ENCODE measurements around the gene CSTF1.

The CSTF1 gene

DNA sequence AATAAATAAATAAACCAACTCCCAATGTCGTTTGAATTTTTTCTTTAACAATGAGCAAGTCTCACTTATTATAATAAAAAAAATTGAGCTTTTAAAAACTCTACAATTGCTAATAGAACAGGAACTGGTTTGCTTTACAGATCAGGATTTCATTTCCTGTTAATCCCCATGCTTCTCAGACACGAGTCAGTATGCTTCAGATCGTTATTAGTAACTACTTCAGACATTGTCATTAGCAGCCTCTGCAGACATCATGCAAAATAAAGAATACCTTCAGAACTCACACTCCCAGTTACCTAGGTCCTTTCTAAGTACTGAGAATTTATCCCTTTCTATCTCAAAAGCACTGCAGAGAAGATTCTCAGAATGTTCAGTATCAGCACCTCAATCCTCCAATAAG lies 43.7 kb upstream of the CSTF1 start:
- H3K27ac ChIP-seq (ENCODE audit: low read length): no peak overlapping the region
- no peak for DNase-seq
- no peaks in the 10 kb centered on the region for H3K9me3 ChIP-seq (ENCODE audit: insufficient read depth, low read length, severe bottlenecking)
- H3K9ac ChIP-seq (ENCODE audit: low read depth, low read length): no peak overlapping the region
- no peaks in the 10 kb centered on the region for H3K36me3 ChIP-seq (ENCODE audit: insufficient read depth, low read length)
- H3K79me2 ChIP-seq (ENCODE audit: insufficient read depth, low read length): no peaks in the 10 kb centered on the region
- H3K4me3 ChIP-seq (ENCODE audit: low read depth in 1 of 2, low read length in 2 of 2): no peak overlapping the region
- no peak for ATAC-seq (ENCODE audit: insufficient read depth, low read depth)
- TF ChIP-seq CTCF (IDR thresholded peaks at IDR 0.05; ENCODE audit: borderline replicate concordance, extremely low read depth, low read length, poor library complexity, severe bottlenecking): no peak
- TF ChIP-seq EZH2 (IDR thresholded peaks at IDR 0.05; ENCODE audit: borderline replicate concordance, low read depth, low read length, severe bottlenecking): no peak
- peaks cover 3% of the 10 kb centered on the region for H3K27me3 ChIP-seq (ENCODE audit: insufficient read depth, low read length, poor library complexity)
- no peaks in the 10 kb centered on the region for H4K20me1 ChIP-seq (ENCODE audit: insufficient read depth, low read length)
- no peak overlapping the region for H3K4me2 ChIP-seq (ENCODE audit: insufficient read depth, low read length)
- no peak overlapping the region for H2AFZ ChIP-seq (ENCODE audit: low read depth, low read length)
- no peaks in the 10 kb centered on the region for H3K4me1 ChIP-seq (ENCODE audit: insufficient read depth, low read length)

GRCh38 chr20:56350842-56351241 lies 41.6 kb upstream of the CSTF1 start:
- no peak overlapping the region for H3K4me2 ChIP-seq (ENCODE audit: insufficient read depth, low read length)

GRCh38 chr20:56352345-56353055 lies 39.9 kb upstream of the CSTF1 start:
- no peaks in the 10 kb centered on the region for H3K79me2 ChIP-seq (ENCODE audit: insufficient read depth, low read length)
- no peaks in the 10 kb centered on the region for H3K4me1 ChIP-seq (ENCODE audit: insufficient read depth, low read length)
- H3K36me3 ChIP-seq (ENCODE audit: insufficient read depth, low read length): no peaks in the 10 kb centered on the region
- H3K4me2 ChIP-seq (ENCODE audit: insufficient read depth, low read length): no peak overlapping the region
- H3K27ac ChIP-seq (ENCODE audit: low read length): no peak overlapping the region
- TF ChIP-seq EZH2 (IDR thresholded peaks at IDR 0.05; ENCODE audit: borderline replicate concordance, low read depth, low read length, severe bottlenecking) (no peak), CTCF (IDR thresholded peaks at IDR 0.05; ENCODE audit: borderline replicate concordance, extremely low read depth, low read length, poor library complexity, severe bottlenecking) (no peak)
- no peak for DNase-seq
- H3K4me3 ChIP-seq (ENCODE audit: low read depth in 1 of 2, low read length in 2 of 2): no peak overlapping the region
- ATAC-seq (ENCODE audit: insufficient read depth, low read depth): no peak
- H3K9ac ChIP-seq (ENCODE audit: low read depth, low read length): no peak overlapping the region
- no peak overlapping the region for H2AFZ ChIP-seq (ENCODE audit: low read depth, low read length)
- H4K20me1 ChIP-seq (ENCODE audit: insufficient read depth, low read length): no peaks in the 10 kb centered on the region
- H3K27me3 ChIP-seq (ENCODE audit: insufficient read depth, low read length, poor library complexity): peaks cover 3% of the 10 kb centered on the region
- H3K9me3 ChIP-seq (ENCODE audit: insufficient read depth, low read length, severe bottlenecking): no peaks in the 10 kb centered on the region

More at GRCh38 chr20:56350842-56351241, 41.6 kb upstream of the CSTF1 start:
- H2AFZ ChIP-seq (ENCODE audit: low read depth, low read length): no peak overlapping the region
- no peaks in the 10 kb centered on the region for H4K20me1 ChIP-seq (ENCODE audit: insufficient read depth, low read length)
- peaks cover 3% of the 10 kb centered on the region for H3K27me3 ChIP-seq (ENCODE audit: insufficient read depth, low read length, poor library complexity)
- no peaks in the 10 kb centered on the region for H3K9me3 ChIP-seq (ENCODE audit: insufficient read depth, low read length, severe bottlenecking)
- DNase-seq (no peak), ATAC-seq (ENCODE audit: insufficient read depth, low read depth) (no peak)
- no peaks in the 10 kb centered on the region for H3K4me1 ChIP-seq (ENCODE audit: insufficient read depth, low read length)
- H3K79me2 ChIP-seq (ENCODE audit: insufficient read depth, low read length): no peaks in the 10 kb centered on the region
- H3K36me3 ChIP-seq (ENCODE audit: insufficient read depth, low read length): no peaks in the 10 kb centered on the region
- no peak overlapping the region for H3K4me3 ChIP-seq (ENCODE audit: low read depth in 1 of 2, low read length in 2 of 2)
- TF ChIP-seq CTCF (IDR thresholded peaks at IDR 0.05; ENCODE audit: borderline replicate concordance, extremely low read depth, low read length, poor library complexity, severe bottlenecking) (no peak), EZH2 (IDR thresholded peaks at IDR 0.05; ENCODE audit: borderline replicate concordance, low read depth, low read length, severe bottlenecking) (no peak)
- H3K27ac ChIP-seq (ENCODE audit: low read length): no peak overlapping the region
- no peak overlapping the region for H3K9ac ChIP-seq (ENCODE audit: low read depth, low read length)
